ENCODE measurements around the gene SCRN1.

- TF ChIP-seq POLR2A (IDR thresholded peaks at IDR 0.05) = no peak
- no peak for TF ChIP-seq CTCF (IDR thresholded peaks at IDR 0.05)
Measured at GRCh38 chr7:29980151-29980550, 9.4 kb downstream of the SCRN1 start.
